HT1080 (cell line): ENCODE data around the gene CCT7. TPM values are rescaled to one million over a fixed set of nuclear protein-coding genes. Genes with fewer than 3 reads are reported as not detected.

Experiments used
- DNase-seq: peaks from one replicate; pipeline ENCODE4 v3.0.0-alpha.2; 2015; ENCODE audit warnings: low read depth
- total RNA-seq: library from RNA; depleted of rRNA; stranded (reverse); fragments of >200 nt; shearing (Covaris generic); gene quantifications from 2 replicates; pipeline ENCODE4 v1.2.3, GENCODE V29; 2014

CCT7 gene
- total RNA-seq, 1 experiment from 2014 or later, result 813 TPM

GRCh38 chr2:73266061-73266901, 32.2 kb downstream of the CCT7 start:
- no peak for DNase-seq

- no peak for DNase-seq
Measured at GRCh38 chr2:73267008-73267407, 32.9 kb downstream of the CCT7 start.

- DNase-seq, result no peak
Measured at GRCh38 chr2:73268366-73268829, 34.3 kb downstream of the CCT7 start.

- no peak for DNase-seq
Measured at GRCh38 chr2:73268830-73269685, 35.0 kb downstream of the CCT7 start.

GRCh38 chr2:73269686-73270465, 35.8 kb downstream of the CCT7 start:
- DNase-seq, result no peak

GRCh38 chr2:73272270-73272669, 38.2 kb downstream of the CCT7 start:
- DNase-seq, result no peak

GRCh38 chr2:73279852-73280251, 45.7 kb downstream of the CCT7 start:
- no peak for DNase-seq

- DNase-seq, result no peak
Measured at GRCh38 chr2:73281244-73281643, 47.1 kb downstream of the CCT7 start.

GRCh38 chr2:73282924-73283544, 48.9 kb downstream of the CCT7 start:
- DNase-seq, result no peak

GRCh38 chr2:73283545-73284295, 49.6 kb downstream of the CCT7 start:
- peak; percentile 11 for DNase-seq

GRCh38 chr2:73284296-73285158, 50.4 kb downstream of the CCT7 start, which contains the start of gene FBXO41:
Gene FBXO41, minus strand, starts transcription at chr2:73284478. Its CDS starts 14,848 bp downstream, at chr2:73269630.
- DNase-seq, result peak; percentile 65

- DNase-seq, result no peak
Measured at GRCh38 chr2:73285159-73285739, 51.1 kb downstream of the CCT7 start.

- DNase-seq, result no peak
Measured at GRCh38 chr2:73286134-73286655, 52.1 kb downstream of the CCT7 start.

- DNase-seq, result no peak
Measured at GRCh38 chr2:73289304-73289703, 55.2 kb downstream of the CCT7 start.

GRCh38 chr2:73290049-73290839, 56.1 kb downstream of the CCT7 start:
- DNase-seq, result peak; percentile 20

- DNase-seq, result peak; percentile 29
Measured at GRCh38 chr2:73291093-73291460, 57.0 kb downstream of the CCT7 start.

- DNase-seq, result no peak
Measured at GRCh38 chr2:73291461-73292315, 57.6 kb downstream of the CCT7 start.
